BE2C (cell line): Measurements from ENCODE around the gene CCL19.

Experiments used
- DNase-seq: peaks from one replicate; pipeline ENCODE4 v3.0.0-alpha.2; 2020
- H3K27me3 ChIP-seq: fragments of 250-450 bp; sonication (Bioruptor Pico); 2 replicates; pipeline ENCODE4 v1.5.1; 2020; ENCODE audit warnings: mild to moderate bottlenecking
- H3K36me3 ChIP-seq: fragments of 250-450 bp; sonication (Bioruptor Pico); 2 replicates; pipeline ENCODE4 v1.5.1; 2020; ENCODE audit warnings: mild to moderate bottlenecking
- H3K4me1 ChIP-seq: fragments of 250-450 bp; sonication (Bioruptor Pico); 2 replicates; pipeline ENCODE4 v1.5.1; 2020
- H3K4me3 ChIP-seq: 2 replicates; pipeline ENCODE4 v1.5.1; 2011; ENCODE audit warnings: low read depth, low read length
- H3K9me3 ChIP-seq: fragments of 250-450 bp; sonication (Bioruptor Pico); 2 replicates; pipeline ENCODE4 v1.5.1; 2020
- CTCF ChIP-seq: IDR thresholded peaks from 2 replicates; pipeline ENCODE4 v1.5.1; 2012; ENCODE audit warnings: mild to moderate bottlenecking, low read depth, low read length

CCL19 gene

GRCh38 chr9:34714007-34714406, 22.9 kb upstream of the CCL19 start:
- Histone ChIP-seq H3K9me3 (no peaks in the 10 kb centered on the region), H3K27me3 (peaks cover 20% of the 10 kb centered on the region), H3K4me1 (no peaks in the 10 kb centered on the region), H3K4me3 (no peak overlapping the region), H3K36me3 (no peaks in the 10 kb centered on the region)
- DNase-seq: no peak
- TF ChIP-seq CTCF: no peak

GRCh38 chr9:34712140-34712539, 21.1 kb upstream of the CCL19 start:
- H3K4me3 ChIP-seq: no peak overlapping the region
- no peaks in the 10 kb centered on the region for H3K36me3 ChIP-seq
- no peaks in the 10 kb centered on the region for H3K4me1 ChIP-seq
- no peaks in the 10 kb centered on the region for H3K9me3 ChIP-seq
- DNase-seq: no peak
- H3K27me3 ChIP-seq: peaks cover 20% of the 10 kb centered on the region
- TF ChIP-seq CTCF: no peak

- Histone ChIP-seq H3K27me3 (peaks cover 15% of the 10 kb centered on the region), H3K9me3 (no peaks in the 10 kb centered on the region), H3K4me3 (no peak within 1 kb of the TSS), H3K36me3 (no peaks in the 10 kb centered on the region), H3K4me1 (no peaks in the 10 kb centered on the region)
- no peak for DNase-seq
- no peak for TF ChIP-seq CTCF
Observed at GRCh38 chr9:34710023-34710422, 18.9 kb upstream of the CCL19 start, which contains the start of gene CCL21. Gene CCL21, minus strand, starts transcription at chr9:34710136. Its CDS starts 70 bp downstream, at chr9:34710066.

- H3K9me3 ChIP-seq: no peaks in the 10 kb centered on the region
Observed at GRCh38 chr9:34709196-34709978, 18.3 kb upstream of the CCL19 start.

GRCh38 chr9:34707130-34707529, 16.1 kb upstream of the CCL19 start:
- no peaks in the 10 kb centered on the region for H3K9me3 ChIP-seq
- TF ChIP-seq CTCF: no peak
- no peaks in the 10 kb centered on the region for H3K4me1 ChIP-seq
- DNase-seq: no peak
- no peaks in the 10 kb centered on the region for H3K27me3 ChIP-seq
- H3K36me3 ChIP-seq: no peaks in the 10 kb centered on the region
- no peak overlapping the region for H3K4me3 ChIP-seq

More at GRCh38 chr9:34709196-34709978, 18.3 kb upstream of the CCL19 start:
- DNase-seq: no peak
- Histone ChIP-seq H3K4me1 (no peaks in the 10 kb centered on the region), H3K36me3 (no peaks in the 10 kb centered on the region), H3K4me3 (no peak overlapping the region), H3K27me3 (peaks cover 15% of the 10 kb centered on the region)
- no peak for TF ChIP-seq CTCF
